Measurements from ENCODE around the gene NSUN4. TPM values are rescaled to one million over a fixed set of nuclear protein-coding genes. Genes with fewer than 3 reads are reported as not detected.
A peak's percentile ranks its signal among the peaks of the same experiment; 100 is the strongest.

Gene NSUN4
- total and polyA plus RNA-seq, 2 experiments from 2014 or later, result 10.8 to 16.1 TPM

DNA sequence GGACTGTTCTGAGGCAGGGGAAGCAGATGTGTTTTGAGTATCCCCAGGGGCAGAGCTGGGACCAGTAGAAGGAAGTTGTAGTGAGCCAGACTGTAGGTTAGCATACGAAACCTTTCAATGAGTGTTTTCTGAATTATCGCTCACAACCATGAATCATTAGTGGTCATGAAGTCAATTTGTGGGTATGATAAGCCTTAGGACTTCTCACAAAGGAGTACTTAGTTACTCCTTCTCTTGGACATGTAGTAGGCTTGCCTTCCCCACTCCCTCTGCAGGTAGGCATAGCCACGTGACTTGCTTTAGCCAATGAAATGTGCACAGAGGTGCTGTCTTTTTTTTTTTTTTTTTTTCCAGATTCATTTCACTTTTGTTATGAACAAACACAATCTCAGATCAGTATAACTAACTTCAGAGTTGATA, 29.6 kb downstream of the NSUN4 start:
- no peaks in the 10 kb centered on the region for H3K27me3 ChIP-seq
- no peak overlapping the region for H3K27ac ChIP-seq
- H3K9me3 ChIP-seq (ENCODE audit: low read depth), result no peaks in the 10 kb centered on the region
- H3K4me1 ChIP-seq (ENCODE audit: low read depth), result no peaks in the 10 kb centered on the region
- no peak overlapping the region for H3K4me3 ChIP-seq
- TF ChIP-seq, protein P1, sequence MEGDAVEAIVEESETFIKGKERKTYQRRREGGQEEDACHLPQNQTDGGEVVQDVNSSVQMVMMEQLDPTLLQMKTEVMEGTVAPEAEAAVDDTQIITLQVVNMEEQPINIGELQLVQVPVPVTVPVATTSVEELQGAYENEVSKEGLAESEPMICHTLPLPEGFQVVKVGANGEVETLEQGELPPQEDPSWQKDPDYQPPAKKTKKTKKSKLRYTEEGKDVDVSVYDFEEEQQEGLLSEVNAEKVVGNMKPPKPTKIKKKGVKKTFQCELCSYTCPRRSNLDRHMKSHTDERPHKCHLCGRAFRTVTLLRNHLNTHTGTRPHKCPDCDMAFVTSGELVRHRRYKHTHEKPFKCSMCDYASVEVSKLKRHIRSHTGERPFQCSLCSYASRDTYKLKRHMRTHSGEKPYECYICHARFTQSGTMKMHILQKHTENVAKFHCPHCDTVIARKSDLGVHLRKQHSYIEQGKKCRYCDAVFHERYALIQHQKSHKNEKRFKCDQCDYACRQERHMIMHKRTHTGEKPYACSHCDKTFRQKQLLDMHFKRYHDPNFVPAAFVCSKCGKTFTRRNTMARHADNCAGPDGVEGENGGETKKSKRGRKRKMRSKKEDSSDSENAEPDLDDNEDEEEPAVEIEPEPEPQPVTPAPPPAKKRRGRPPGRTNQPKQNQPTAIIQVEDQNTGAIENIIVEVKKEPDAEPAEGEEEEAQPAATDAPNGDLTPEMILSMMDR (IDR thresholded peaks at IDR 0.05; ENCODE audit: low read depth, low read length), result no peak
- peak in 1 of 2 donors; percentile 32 for DNase-seq (ENCODE audit: low read depth in 1 of 2, low spot score in 1 of 2)
- H3K36me3 ChIP-seq, result no peaks in the 10 kb centered on the region

DNA sequence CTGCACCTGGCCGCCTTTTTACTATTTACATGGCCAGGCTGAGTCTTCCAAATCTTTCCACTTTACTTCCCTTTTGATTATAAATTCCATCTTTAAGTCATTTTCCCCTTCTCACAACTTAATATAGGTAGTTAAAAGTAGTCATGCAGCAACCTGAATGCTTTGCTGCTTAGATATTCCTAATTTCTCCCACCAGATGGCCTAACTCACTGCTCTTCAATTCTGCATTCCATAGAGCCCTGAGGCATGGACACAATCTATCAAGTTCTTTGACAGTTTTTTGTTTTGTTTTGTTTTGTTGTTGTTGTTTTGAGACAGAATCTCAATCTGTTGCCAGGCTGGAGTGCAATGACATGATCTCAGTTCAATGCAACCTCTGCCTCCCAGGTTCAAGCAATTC, 31.8 kb downstream of the NSUN4 start:
- H3K27ac ChIP-seq, result no peak overlapping the region
- no peak for DNase-seq (ENCODE audit: low read depth in 1 of 2, low spot score in 1 of 2)
- TF ChIP-seq, protein P1 (IDR thresholded peaks at IDR 0.05; ENCODE audit: low read depth, low read length), result no peak
- H3K4me1 ChIP-seq (ENCODE audit: low read depth), result no peaks in the 10 kb centered on the region
- H3K4me3 ChIP-seq, result no peak overlapping the region
- H3K27me3 ChIP-seq, result no peaks in the 10 kb centered on the region
- H3K36me3 ChIP-seq, result no peaks in the 10 kb centered on the region
- no peaks in the 10 kb centered on the region for H3K9me3 ChIP-seq (ENCODE audit: low read depth)

DNA sequence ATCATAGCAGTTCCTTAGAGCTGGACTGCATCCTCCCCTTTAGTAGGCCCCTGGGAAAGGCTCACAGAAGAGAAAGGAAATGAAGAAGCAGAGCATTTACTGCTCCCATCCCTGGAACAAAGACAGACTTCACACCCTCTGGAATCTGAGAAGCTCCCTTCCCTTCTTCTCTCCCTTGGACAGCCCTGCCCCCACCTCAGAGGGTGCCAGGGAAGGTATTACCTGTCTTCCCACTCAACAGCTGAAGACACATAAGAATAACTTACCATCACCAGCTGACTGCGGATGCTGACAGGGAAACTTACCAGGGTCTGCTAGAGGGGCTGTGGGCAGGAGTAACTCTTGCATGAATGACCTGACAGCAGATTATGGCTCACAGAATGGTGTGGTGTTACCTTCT, 39.4 kb downstream of the NSUN4 start:
- Histone ChIP-seq H3K36me3 (no peaks in the 10 kb centered on the region), H3K27me3 (no peaks in the 10 kb centered on the region), H3K4me3 (no peak overlapping the region), H3K27ac (no peak overlapping the region), H3K9me3 (ENCODE audit: low read depth) (no peaks in the 10 kb centered on the region), H3K4me1 (ENCODE audit: low read depth) (no peaks in the 10 kb centered on the region)
- DNase-seq (ENCODE audit: low read depth in 1 of 2, low spot score in 1 of 2), result no peak
- TF ChIP-seq, protein P1 (IDR thresholded peaks at IDR 0.05; ENCODE audit: low read depth, low read length), result no peak

DNA sequence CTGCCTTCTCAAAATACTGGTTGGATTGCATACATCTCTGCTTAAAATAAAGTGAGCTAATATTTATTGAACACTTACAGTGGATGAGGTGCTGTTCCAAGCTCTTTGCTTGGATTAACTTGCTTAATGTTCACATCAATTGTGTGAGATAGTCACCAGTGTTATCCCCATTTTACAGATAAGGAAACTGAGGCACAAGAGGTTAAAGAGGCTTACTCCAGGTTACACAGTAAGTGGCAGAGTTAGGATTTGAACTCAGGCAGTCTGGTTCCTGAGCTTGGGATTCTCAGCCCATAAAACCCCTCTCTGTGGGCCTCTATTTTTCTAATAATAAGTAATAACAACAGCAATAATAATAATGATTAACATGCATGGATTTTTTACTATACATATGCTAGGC, 39.9 kb downstream of the NSUN4 start:
- no peaks in the 10 kb centered on the region for H3K36me3 ChIP-seq
- no peak overlapping the region for H3K27ac ChIP-seq
- no peaks in the 10 kb centered on the region for H3K27me3 ChIP-seq
- no peak for DNase-seq (ENCODE audit: low read depth in 1 of 2, low spot score in 1 of 2)
- no peaks in the 10 kb centered on the region for H3K4me1 ChIP-seq (ENCODE audit: low read depth)
- TF ChIP-seq, protein P1 (IDR thresholded peaks at IDR 0.05; ENCODE audit: low read depth, low read length), result no peak
- H3K9me3 ChIP-seq (ENCODE audit: low read depth), result no peaks in the 10 kb centered on the region
- no peak overlapping the region for H3K4me3 ChIP-seq

DNA sequence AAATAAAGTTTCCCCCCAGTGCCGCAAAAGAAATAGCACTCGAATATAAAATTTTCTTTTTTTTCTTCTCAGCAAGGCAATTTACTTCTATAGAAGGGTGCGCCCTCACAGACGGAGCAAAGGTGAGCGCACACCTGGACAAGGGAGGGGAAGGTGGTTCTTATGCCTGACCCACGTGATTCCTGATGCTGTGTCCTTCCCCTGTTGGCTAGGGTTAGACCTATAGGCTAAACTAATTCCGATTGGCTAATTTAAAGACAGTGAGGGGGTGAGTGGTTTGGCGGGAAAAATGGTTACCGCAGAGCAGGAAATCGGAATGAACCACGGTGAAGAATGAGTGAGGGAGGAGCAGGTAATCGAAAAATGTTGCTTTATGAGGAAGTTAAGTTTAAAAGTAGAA, 52.9 kb downstream of the NSUN4 start:
- H3K4me3 ChIP-seq, result no peak overlapping the region
- no peaks in the 10 kb centered on the region for H3K9me3 ChIP-seq (ENCODE audit: low read depth)
- peaks cover 3% of the 10 kb centered on the region for H3K4me1 ChIP-seq (ENCODE audit: low read depth)
- no peak for DNase-seq (ENCODE audit: low read depth in 1 of 2, low spot score in 1 of 2)
- H3K27me3 ChIP-seq, result peaks cover 9% of the 10 kb centered on the region
- H3K36me3 ChIP-seq, result no peaks in the 10 kb centered on the region
- TF ChIP-seq, protein P1 (IDR thresholded peaks at IDR 0.05; ENCODE audit: low read depth, low read length), result no peak
- no peak overlapping the region for H3K27ac ChIP-seq

Data from cardiac muscle cell (in vitro differentiated cells and primary cell).